Measurements from ENCODE around the gene WNK2.

The WNK2 gene

GRCh38 chr9:93230601-93231000 lies 46.7 kb downstream of the WNK2 start:
- no peak overlapping the region for H3K4me3 ChIP-seq
- no peak overlapping the region for H3K27ac ChIP-seq
- H3K36me3 ChIP-seq = no peaks in the 10 kb centered on the region
- H3K9me3 ChIP-seq = no peaks in the 10 kb centered on the region
- no peak for TF ChIP-seq CTCF (IDR thresholded peaks at IDR 0.05)
- H3K27me3 ChIP-seq = peaks cover 0 to 5% of the 10 kb centered on the region in 2 donors
- no peak for DNase-seq
- H3K4me1 ChIP-seq = peaks cover 0 to 12% (median 0%) of the 10 kb centered on the region in 4 donors
- intact Hi-C loops (cut with DNase I; ENCODE audit: low total_unique reads) = loop anchor here (5.0 kb wide), 1 partner anchor 482 kb away; no protein-coding TSS in a partner anchor

- Histone ChIP-seq H3K27me3 (peaks cover 0 to 5% of the 10 kb centered on the region in 2 donors), H3K36me3 (no peaks in the 10 kb centered on the region), H3K4me3 (no peak overlapping the region), H3K27ac (no peak overlapping the region), H3K9me3 (no peaks in the 10 kb centered on the region), H3K4me1 (peaks cover 0 to 12% (median 0%) of the 10 kb centered on the region in 4 donors)
- DNase-seq = no peak
- intact Hi-C loops (cut with DNase I; ENCODE audit: low total_unique reads) = loop anchor here (5.0 kb wide), 1 partner anchor 481 kb away; no protein-coding TSS in a partner anchor
- no peak for TF ChIP-seq CTCF (IDR thresholded peaks at IDR 0.05)
Observed at GRCh38 chr9:93231121-93231694, 47.3 kb downstream of the WNK2 start.

- Histone ChIP-seq H3K4me1 (peaks cover 0 to 12% (median 0%) of the 10 kb centered on the region in 4 donors), H3K36me3 (no peaks in the 10 kb centered on the region), H3K27ac (no peak overlapping the region), H3K9me3 (no peaks in the 10 kb centered on the region), H3K4me3 (no peak overlapping the region), H3K27me3 (peaks cover 0 to 5% of the 10 kb centered on the region in 2 donors)
- TF ChIP-seq CTCF (IDR thresholded peaks at IDR 0.05) = no peak
- no peak for DNase-seq
- intact Hi-C loops (cut with DNase I; ENCODE audit: low total_unique reads) = loop anchor here (5.0 kb wide), 1 partner anchor 481 kb away; no protein-coding TSS in a partner anchor
Observed at GRCh38 chr9:93231716-93232115, 47.8 kb downstream of the WNK2 start.

- H3K27me3 ChIP-seq = peaks cover 0 to 5% of the 10 kb centered on the region in 2 donors
- DNase-seq = no peak
- peaks cover 0 to 12% (median 0%) of the 10 kb centered on the region in 4 donors for H3K4me1 ChIP-seq
- no peak overlapping the region for H3K4me3 ChIP-seq
- H3K36me3 ChIP-seq = no peaks in the 10 kb centered on the region
- H3K27ac ChIP-seq = no peak overlapping the region
- TF ChIP-seq CTCF (IDR thresholded peaks at IDR 0.05) = no peak
- no peaks in the 10 kb centered on the region for H3K9me3 ChIP-seq
- intact Hi-C loops (cut with DNase I; ENCODE audit: low total_unique reads) = loop anchor here (5.0 kb wide), 1 partner anchor 480 kb away; no protein-coding TSS in a partner anchor
Observed at GRCh38 chr9:93232388-93232960, 48.5 kb downstream of the WNK2 start.

GRCh38 chr9:93233033-93233432 lies 49.1 kb downstream of the WNK2 start:
- TF ChIP-seq CTCF (IDR thresholded peaks at IDR 0.05) = no peak
- H3K9me3 ChIP-seq = no peaks in the 10 kb centered on the region
- DNase-seq = no peak
- H3K4me1 ChIP-seq = peaks cover 0 to 12% (median 0%) of the 10 kb centered on the region in 4 donors
- intact Hi-C loops (cut with DNase I; ENCODE audit: low total_unique reads) = loop anchor here (5.0 kb wide), 1 partner anchor 479 kb away; no protein-coding TSS in a partner anchor
- H3K27me3 ChIP-seq = peaks cover 0 to 5% of the 10 kb centered on the region in 2 donors
- no peaks in the 10 kb centered on the region for H3K36me3 ChIP-seq
- H3K4me3 ChIP-seq = no peak overlapping the region
- no peak overlapping the region for H3K27ac ChIP-seq
